ENCODE results near the gene OVCA2.
A peak's percentile ranks its signal among the peaks of the same experiment; 100 is the strongest.

OVCA2 gene

GRCh38 chr17:2013994-2014317 is 27.9 kb upstream of the OVCA2 start:
- DNase-seq (ENCODE audit: low spot score), result no peak

- no peak for DNase-seq (ENCODE audit: low spot score)
Measured at GRCh38 chr17:2015314-2015713, 26.5 kb upstream of the OVCA2 start.

GRCh38 chr17:2016494-2016893 is 25.3 kb upstream of the OVCA2 start:
- DNase-seq (ENCODE audit: low spot score), result no peak

GRCh38 chr17:2017274-2017941 is 24.4 kb upstream of the OVCA2 start:
- DNase-seq (ENCODE audit: low spot score), result no peak

- no peak for DNase-seq (ENCODE audit: low spot score)
Measured at GRCh38 chr17:2018716-2019510, 22.9 kb upstream of the OVCA2 start.

GRCh38 chr17:2019723-2020122 is 22.1 kb upstream of the OVCA2 start:
- no peak for DNase-seq (ENCODE audit: low spot score)

GRCh38 chr17:2020721-2021120 is 21.1 kb upstream of the OVCA2 start:
- DNase-seq (ENCODE audit: low spot score), result no peak

GRCh38 chr17:2022647-2023240 is 19.1 kb upstream of the OVCA2 start:
- DNase-seq (ENCODE audit: low spot score), result no peak

- no peak for DNase-seq (ENCODE audit: low spot score)
Measured at GRCh38 chr17:2023256-2023655, 18.6 kb upstream of the OVCA2 start.

GRCh38 chr17:2023692-2024571 is 17.9 kb upstream of the OVCA2 start:
- peak; percentile 48 for DNase-seq (ENCODE audit: low spot score)

- no peak for DNase-seq (ENCODE audit: low spot score)
Measured at GRCh38 chr17:2024572-2025219, 17.1 kb upstream of the OVCA2 start.

- DNase-seq (ENCODE audit: low spot score), result peak; percentile 68
Measured at GRCh38 chr17:2025220-2025621, 16.6 kb upstream of the OVCA2 start, which contains the start of gene RTN4RL1. Gene RTN4RL1, minus strand, starts transcription at chr17:2025334. Its CDS starts 469 bp downstream, at chr17:2024865.

- peak; percentile 89 for DNase-seq (ENCODE audit: low spot score)
Measured at GRCh38 chr17:2025622-2026309, 16.1 kb upstream of the OVCA2 start.

GRCh38 chr17:2027528-2028233 is 14.1 kb upstream of the OVCA2 start:
- no peak for DNase-seq (ENCODE audit: low spot score)

- no peak for DNase-seq (ENCODE audit: low spot score)
Measured at GRCh38 chr17:2028234-2028614, 13.6 kb upstream of the OVCA2 start.

- DNase-seq (ENCODE audit: low spot score), result no peak
Measured at GRCh38 chr17:2028737-2029136, 13.1 kb upstream of the OVCA2 start.

- DNase-seq (ENCODE audit: low spot score), result peak; percentile 93
Measured at GRCh38 chr17:2029911-2030778, 11.7 kb upstream of the OVCA2 start, which contains the start of gene DPH1. Gene DPH1, plus strand, starts transcription at chr17:2030153. Its CDS starts 17 bp downstream, at chr17:2030170.

- no peak for DNase-seq (ENCODE audit: low spot score)
Measured at GRCh38 chr17:2030779-2031163, 11.1 kb upstream of the OVCA2 start.

- no peak for DNase-seq (ENCODE audit: low spot score)
Measured at GRCh38 chr17:2033153-2033552, 8.7 kb upstream of the OVCA2 start.
